ENCODE data around the gene SNAP25. TPM values are rescaled to one million over a fixed set of nuclear protein-coding genes. Genes with fewer than 3 reads are reported as not detected.

The SNAP25 gene
- total RNA-seq, 2 donors from 2014 or later: 0.67 to 2.2 TPM

Other genes starting within 250 kb of the SNAP25 start
- gene ANKEF1, start 183.8 kb upstream of the SNAP25 start, total RNA-seq: 1 to 10 TPM; 4.8 to 9.2 TPM
- 10 to 100 TPM; 22.6 to 24.9 TPM for gene MKKS, start 215.4 kb downstream of the SNAP25 start, total RNA-seq
- 1 to 10 TPM; 5.0 to 8.8 TPM for gene SLX4IP, start 216.5 kb downstream of the SNAP25 start, total RNA-seq

Data from colonic mucosa (tissue), 2 donors.